ENCODE measurements around the gene HHLA2. TPM values are rescaled to one million over a fixed set of nuclear protein-coding genes. Genes with fewer than 3 reads are reported as not detected.
A peak's percentile ranks its signal among the peaks of the same experiment; 100 is the strongest.

Gene HHLA2
- total and polyA plus RNA-seq, 2 of the 8 experiments (the other 6 are each of a cell fraction or from before 2014, with no cell fraction given): not detected

DNA sequence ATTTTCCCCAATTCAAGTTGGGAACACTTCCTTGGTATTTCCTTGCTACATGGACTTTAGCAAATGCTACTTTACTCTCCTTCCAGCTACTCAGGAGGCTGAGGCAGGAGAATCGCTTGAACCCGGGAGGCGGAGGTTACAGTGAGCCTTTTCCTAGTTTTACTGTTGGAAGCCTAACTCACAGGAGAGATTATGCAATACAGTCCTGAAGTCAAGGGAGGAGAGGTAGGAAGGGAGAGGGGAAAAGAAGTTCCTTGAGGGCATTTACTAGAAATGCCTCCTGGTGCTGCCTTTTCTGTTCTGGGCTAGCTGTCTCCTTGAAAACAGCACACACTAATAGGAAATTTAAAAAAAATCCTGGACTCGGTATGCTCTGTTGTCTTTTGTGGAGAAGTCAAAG lies 6.2 kb downstream of the HHLA2 start:
- no peak overlapping the region for H2BK5ac ChIP-seq (ENCODE audit: low read depth, low read length)

More for the DNA sequence above, 6.2 kb downstream of the HHLA2 start:
- no peak overlapping the region for H3K14ac ChIP-seq (ENCODE audit: insufficient read length)
- no peak overlapping the region for H3K4me2 ChIP-seq (ENCODE audit: insufficient read depth in 1 of 2, low read depth in 2 of 2, low read length in 2 of 2)
- no peak overlapping the region for H4K5ac ChIP-seq (ENCODE audit: insufficient read length, low read depth, low read length)
- no peaks in the 10 kb centered on the region for H3K36me3 ChIP-seq (ENCODE audit: control insufficient read depth in 2 of 4, insufficient read depth in 4 of 4, low read length in 3 of 4)
- 98% methylated on average over 4 of the region's 4 CpGs; no CpG with 5 or more reads in 1 of the 2 experiments for WGBS, 2 experiments (ENCODE audit: extremely low coverage in 1 of 2, insufficient coverage in 1 of 2, insufficient read length in 1 of 2, insufficient replicate concordance in 2 of 2, low coverage in 1 of 2, low lambda C conversion rate in 2 of 2, missing lambda C conversion rate in 1 of 2)
- H3K23ac ChIP-seq (ENCODE audit: insufficient read length): no peak overlapping the region
- no peak overlapping the region for H3K56ac ChIP-seq (replicated peaks; ENCODE audit: insufficient read length, low read depth, low read length)
- no peak overlapping the region for H2AFZ ChIP-seq (ENCODE audit: low read length)
- H3K23me2 ChIP-seq (ENCODE audit: low read depth, low read length): no peaks in the 10 kb centered on the region
- H4K8ac ChIP-seq (ENCODE audit: extremely low read depth, insufficient read depth, low read length): no peak overlapping the region
- H3K4me1 ChIP-seq (replicated peaks in 1 of 4; ENCODE audit: control insufficient read depth in 3 of 4, insufficient read depth in 4 of 4, low read length in 3 of 4): peaks cover 0 to 2% (median under 1%) of the 10 kb centered on the region in 4 experiments; a peak in 1 of 7 replicates
- no peak overlapping the region for H3K4ac ChIP-seq (replicated peaks; ENCODE audit: insufficient read length, low read depth, low read length)
- H3K9ac ChIP-seq (replicated peaks in 1 of 4; ENCODE audit: extremely low read depth in 1 of 4, low read depth in 3 of 4, low read length in 3 of 4): no peak overlapping the region
- TF ChIP-seq EP300 (IDR thresholded peaks at IDR 0.05; ENCODE audit: borderline replicate concordance in 1 of 2, low read depth in 2 of 2, low read length in 2 of 2) (no peak), CEBPB (IDR thresholded peaks at IDR 0.05; ENCODE audit: low read depth, low read length) (peak; percentile 70), JUND (IDR thresholded peaks at IDR 0.05; ENCODE audit: low read length) (no peak), KDM1A (IDR thresholded peaks at IDR 0.05; ENCODE audit: borderline replicate concordance, low read length) (no peak), SIRT6 (IDR thresholded peaks at IDR 0.05; ENCODE audit: low read length) (no peak), NRF1 (IDR thresholded peaks at IDR 0.05; ENCODE audit: low read depth, low read length) (no peak), EZH2 (IDR thresholded peaks at IDR 0.05; ENCODE audit: low read depth, low read length, severe bottlenecking) (no peak), TAF7 (optimal IDR thresholded peaks at IDR 0.05; ENCODE audit: borderline replicate concordance, low read depth, low read length) (no peak)
- no peak overlapping the region for H3K27ac ChIP-seq (ENCODE audit: low read depth, low read length)
- DNase-seq (ENCODE audit: low read depth in 1 of 2, low spot score in 2 of 2): no peak
- H2BK12ac ChIP-seq (ENCODE audit: low read depth, low read length): no peak overlapping the region
- no peak overlapping the region for H2AK5ac ChIP-seq (ENCODE audit: low read depth, low read length)
- no peak overlapping the region for H2BK15ac ChIP-seq (ENCODE audit: low read length)
- H3K79me1 ChIP-seq (ENCODE audit: low read depth, low read length): no peaks in the 10 kb centered on the region
- H3K4me3 ChIP-seq (ENCODE audit: extremely low read depth in 1 of 4, insufficient read depth in 2 of 4, low read depth in 3 of 4, low read length in 4 of 4): no peak overlapping the region
- no peak overlapping the region for H2BK120ac ChIP-seq (replicated peaks; ENCODE audit: low read depth, low read length)
- no peak for FAIRE-seq
- no peak overlapping the region for H3K18ac ChIP-seq (ENCODE audit: extremely low read depth, low read length)
- H3K79me2 ChIP-seq (ENCODE audit: control insufficient read depth in 1 of 2, insufficient read depth in 2 of 2, low read length in 2 of 2): no peaks in the 10 kb centered on the region
- ChIA-PET CTCF (ENCODE audit: partially characterized antibody) (interaction anchor here (0.6 kb wide), 1 partner anchor 20 kb away, joined by 4 read pairs; no protein-coding TSS in a partner anchor), POLR2A (ENCODE audit: partially characterized antibody) (no interaction called here)
- no peaks in the 10 kb centered on the region for H4K20me1 ChIP-seq (replicated peaks in 1 of 2; ENCODE audit: control insufficient read depth in 1 of 2, insufficient read depth in 2 of 2, low read length in 2 of 2)
- H2BK20ac ChIP-seq (ENCODE audit: low read length): no peak overlapping the region
- no peaks in the 10 kb centered on the region for H3K27me3 ChIP-seq (replicated peaks in 1 of 4; ENCODE audit: control insufficient read depth in 3 of 4, extremely low read depth in 1 of 4, insufficient read depth in 3 of 4, low read length in 3 of 4)
- no peaks in the 10 kb centered on the region for H3K9me3 ChIP-seq (ENCODE audit: insufficient read depth in 2 of 2, low read depth in 1 of 2, low read length in 1 of 2)
- no peak overlapping the region for H4K91ac ChIP-seq (replicated peaks; ENCODE audit: insufficient read length, low read length)
